Fibroblast of skin of abdomen (primary cell): Measurements from ENCODE around the gene LRRC4.

ENCODE experiments used
- DNase-seq: peaks from one replicate; pipeline ENCODE4 v3.0.0-alpha.2; 2013

LRRC4 gene

DNA sequence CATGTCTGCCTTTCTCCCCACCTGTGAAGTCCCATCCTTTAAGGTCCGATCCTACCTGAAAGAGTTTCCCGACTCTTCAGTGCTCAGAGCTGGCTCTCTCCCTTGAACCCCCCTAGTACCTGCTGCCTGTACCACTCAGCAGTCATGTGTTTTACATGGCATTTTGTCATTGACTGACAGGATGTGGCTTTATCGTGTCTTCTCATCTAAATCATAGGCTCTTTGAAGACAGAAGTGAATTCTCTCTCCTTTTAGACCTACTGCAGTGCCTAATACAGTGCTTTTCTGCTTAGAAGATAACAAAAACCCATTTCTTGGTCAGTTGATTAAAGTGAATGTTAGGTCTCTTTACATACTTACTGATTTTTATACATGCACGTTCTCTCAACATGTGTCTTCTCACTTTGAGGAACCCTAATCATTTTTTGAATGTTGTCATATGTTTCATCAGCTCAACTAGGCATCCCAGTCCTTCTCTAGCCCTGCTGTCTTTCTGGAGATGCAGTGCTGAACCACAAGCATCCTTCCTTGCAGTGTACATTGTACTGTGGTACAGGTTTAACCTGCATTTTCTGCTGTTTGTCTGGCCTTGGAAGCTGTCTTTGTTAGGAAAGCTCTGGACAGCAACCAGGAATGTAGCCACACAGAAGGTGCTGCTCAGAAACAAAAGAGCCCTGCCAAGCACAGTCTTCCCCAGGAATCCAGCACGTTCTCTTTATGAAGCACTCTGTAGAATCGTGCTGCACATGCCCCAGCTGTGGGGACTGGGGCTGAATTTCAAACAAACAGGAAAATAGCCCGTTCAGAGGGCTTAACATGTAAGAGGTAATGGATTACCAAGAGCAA, 28.1 kb upstream of the LRRC4 start:
- DNase-seq: no peak

DNA sequence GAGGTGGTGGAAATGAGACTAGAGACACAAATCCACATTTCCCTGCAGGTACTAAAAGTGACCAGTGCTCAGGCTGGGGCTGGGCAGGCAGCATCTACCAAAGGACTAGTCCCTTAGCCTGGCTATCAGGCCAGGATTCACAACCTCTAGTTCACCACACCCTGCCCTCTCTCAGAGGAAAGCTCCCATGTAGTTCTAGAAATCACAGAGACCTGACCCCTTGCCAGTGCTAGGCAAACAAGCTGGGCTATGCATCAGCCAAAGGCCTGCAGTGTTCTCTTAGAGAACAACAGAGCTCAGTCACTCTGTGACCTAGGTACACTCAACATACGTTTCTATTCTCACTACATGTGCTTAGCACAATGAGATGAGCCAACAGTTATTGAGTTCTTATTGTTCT, 26.7 kb upstream of the LRRC4 start:
- DNase-seq: no peak

DNA sequence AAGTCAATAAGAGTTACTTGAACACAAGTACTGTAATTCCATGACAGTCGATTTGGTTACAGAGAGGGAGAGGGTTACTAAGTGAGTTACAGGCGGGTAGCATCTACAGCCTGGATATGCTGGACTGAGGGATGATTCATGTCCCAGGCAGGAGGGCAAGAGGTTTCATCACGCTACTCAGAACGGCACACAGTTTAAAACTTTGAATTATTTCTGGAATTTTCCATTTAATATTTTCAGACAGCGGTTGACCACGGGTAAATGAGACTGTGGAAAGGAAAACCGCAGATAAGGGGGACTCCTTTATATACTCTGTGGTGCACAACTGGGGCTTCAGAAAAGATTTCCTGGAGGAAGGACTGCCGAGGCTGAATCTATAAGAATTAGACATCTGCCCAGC, 25.7 kb upstream of the LRRC4 start:
- DNase-seq: peak; percentile 90

DNA sequence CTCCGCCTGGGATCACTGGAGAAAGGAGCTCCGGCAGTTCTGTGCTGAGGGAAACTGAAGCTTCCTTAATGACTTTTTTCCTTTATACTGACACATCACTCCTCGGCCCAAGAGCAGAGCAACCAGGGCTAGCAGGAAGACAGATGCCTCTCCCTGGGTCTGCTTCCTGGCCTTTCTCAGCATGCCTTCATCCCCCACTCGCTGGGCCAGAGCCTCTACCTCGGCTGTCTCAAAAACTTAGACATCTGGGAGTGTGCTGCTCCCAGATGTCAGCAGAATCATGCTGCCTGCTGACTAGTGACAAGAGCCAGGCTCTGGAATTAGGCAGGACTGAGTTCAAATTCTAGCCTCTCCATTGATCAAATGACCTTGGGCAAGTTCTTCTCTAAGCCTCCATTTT, 24.4 kb upstream of the LRRC4 start:
- peak; percentile 65 for DNase-seq

DNA sequence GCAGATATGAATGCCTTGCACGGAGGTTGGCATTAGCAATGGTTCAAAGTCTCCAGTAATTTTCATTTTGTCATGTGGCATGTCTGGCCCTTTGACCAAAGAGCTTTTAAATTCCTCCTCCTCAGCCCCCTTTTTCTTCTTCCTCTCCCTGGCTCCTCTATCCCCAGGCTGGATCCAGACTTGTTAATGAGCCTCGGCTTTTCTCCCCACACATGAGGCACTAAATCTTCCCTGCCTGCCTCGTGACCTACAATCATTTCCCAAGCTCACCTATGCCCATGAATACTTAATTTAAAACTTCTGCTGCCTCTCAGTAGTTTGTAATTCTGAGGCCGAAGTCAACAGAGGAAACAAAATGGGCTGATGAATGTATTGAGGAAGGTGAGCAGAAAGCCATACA, 23.3 kb upstream of the LRRC4 start:
- no peak for DNase-seq

DNA sequence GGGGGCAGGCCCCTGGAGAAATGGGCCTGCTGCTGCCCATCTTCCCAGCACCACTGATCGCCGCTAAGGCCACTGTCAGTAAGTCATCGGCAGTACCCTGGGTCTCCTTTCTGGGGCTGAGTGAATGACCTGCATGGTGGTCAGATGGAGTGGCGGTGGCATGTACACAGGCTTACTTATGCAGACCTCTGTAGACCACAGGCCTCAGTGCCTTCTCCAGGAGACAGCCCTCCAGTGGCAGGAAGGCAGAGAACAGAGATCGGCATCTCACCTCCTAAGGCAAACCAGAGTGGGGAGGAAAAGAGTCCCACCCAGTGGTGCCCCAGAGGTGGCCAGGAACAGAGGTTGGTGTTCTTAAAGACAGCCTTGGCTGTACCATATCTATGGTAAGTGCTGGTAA, 22.8 kb upstream of the LRRC4 start:
- DNase-seq: no peak

DNA sequence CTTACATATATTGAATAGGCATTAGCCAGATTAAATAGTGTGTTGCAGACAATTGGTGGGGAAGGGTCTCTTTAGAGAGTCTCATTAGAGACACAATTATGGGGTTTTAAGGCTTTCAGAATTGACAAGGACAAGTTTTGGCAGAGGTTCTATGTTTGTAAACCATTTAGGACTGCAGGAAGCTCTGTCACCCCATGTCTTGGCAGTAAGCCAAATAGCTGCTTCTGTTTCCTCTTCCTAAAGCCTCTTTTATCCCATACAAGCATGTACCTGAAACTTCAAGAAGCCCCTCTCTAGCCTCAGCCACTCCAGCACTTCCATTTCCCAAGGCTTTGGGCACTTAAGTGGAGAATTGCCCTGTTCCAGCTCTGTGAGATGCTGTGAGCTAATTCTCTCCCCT, 21.8 kb upstream of the LRRC4 start:
- DNase-seq: peak; percentile 18

DNA sequence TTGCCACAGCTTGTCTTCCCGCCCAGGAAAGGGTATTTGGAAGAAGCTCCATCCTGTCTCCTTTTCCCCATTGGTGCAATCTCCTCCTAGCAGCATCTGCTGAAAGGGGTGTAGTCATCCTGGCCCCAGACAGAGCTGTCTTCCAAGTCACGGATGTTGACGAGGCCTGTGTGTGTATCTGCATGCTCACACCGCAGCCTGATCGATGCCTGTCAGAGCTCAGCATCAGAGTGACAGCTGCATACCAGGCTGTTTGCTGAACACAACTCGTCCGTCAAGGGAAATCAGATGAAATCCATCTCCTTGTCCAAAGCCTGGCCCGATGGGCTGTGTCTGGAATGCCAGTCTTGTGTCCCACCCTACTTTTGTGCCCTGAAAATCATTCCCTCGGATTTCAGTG, 21.2 kb upstream of the LRRC4 start:
- DNase-seq: peak; percentile 9

DNA sequence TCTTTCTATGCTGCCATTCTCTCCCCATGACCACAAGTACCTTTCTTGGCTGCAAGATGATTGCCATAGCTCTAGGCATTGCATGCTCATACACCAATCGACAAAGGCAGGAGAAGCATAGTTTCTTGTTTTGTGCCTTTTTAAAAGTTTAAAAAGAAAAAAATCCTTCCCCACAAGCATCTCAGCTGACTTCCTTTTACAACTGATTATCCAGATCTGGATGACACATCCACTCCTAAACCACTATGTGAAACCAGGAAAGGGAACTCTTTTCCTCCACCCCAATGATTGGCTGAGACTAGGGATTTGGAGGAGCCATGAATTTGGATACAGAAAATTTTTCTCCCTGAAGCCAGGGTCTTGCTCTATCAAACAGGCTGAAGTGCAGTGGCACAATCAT, 14.5 kb upstream of the LRRC4 start:
- peak; percentile 30 for DNase-seq

DNA sequence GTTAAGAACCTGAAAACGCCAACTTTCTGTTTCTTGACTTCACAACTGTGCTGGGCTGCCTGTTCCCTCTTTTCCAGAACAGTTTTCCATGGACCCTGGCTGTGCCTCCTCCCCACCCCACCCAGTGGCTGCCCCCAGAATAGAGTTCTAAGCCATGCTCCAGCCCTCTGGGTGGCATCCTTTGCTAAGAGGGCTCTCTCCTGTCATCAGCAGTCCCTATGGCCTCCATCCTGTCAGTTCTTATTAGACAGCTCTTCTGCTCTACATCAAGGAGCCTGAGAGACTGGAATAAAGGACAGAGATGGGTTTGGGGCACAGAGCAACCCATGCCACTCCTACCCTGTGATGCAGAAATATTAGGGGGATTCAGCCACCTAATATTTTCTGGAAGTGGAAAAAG, 13.9 kb upstream of the LRRC4 start:
- DNase-seq: no peak

DNA sequence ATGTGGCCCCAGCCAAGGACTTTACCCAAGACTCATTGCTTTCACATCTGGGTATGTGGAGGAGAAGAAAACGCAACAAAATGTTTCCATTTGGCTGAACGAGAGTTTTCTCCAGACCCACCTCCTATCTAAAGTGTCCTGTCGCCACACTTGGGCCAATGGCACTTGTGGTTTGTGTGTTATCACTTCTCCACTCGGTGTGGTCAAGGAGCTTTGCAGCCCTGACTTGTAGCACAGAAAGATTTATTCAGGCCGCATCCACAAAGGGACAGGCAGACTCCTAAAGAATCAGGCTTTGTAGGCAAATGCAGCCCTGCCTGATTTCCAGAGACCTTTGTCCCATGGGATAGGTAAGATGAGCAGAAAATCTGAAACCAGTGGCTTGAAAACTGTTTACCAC, 12.8 kb upstream of the LRRC4 start:
- no peak for DNase-seq

DNA sequence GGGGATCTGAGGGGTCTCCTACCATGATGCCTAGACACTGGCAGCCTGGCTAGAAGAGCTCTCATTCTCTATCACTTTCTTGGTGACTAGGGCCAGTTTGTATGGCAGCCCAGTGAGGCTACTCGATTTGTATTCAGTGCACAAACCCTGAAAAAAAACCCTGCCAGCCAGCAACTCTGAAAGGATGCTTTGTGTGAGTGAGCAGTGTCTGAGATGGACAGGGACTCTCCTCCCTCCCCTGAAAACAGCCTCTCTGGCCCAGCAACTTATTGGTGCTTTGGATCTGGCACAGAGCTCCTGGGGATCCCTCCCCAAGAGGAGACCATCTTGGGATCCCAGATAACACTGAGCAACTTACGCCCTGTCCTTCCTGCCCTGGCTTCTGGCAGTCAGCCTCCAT, 10.8 kb upstream of the LRRC4 start:
- no peak for DNase-seq

DNA sequence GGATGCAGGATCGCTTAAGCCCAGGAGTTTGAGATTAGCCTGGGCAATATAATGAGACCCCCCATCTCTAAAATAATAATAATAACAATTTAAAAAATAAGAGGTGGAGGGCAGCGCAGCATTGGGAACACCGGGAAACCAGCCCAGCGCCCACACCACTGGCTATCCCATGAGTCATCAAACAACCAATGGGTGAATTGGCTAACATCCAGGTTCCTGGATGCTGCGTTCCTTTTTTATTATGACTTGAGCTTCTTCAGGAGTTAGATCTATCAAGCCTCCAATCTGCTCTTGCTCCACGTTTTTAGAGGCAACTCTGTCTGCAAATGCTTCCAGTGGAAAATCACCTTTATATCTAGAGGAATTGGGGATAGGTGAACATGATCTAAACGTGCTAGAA, 10.0 kb upstream of the LRRC4 start:
- DNase-seq: peak; percentile 47

DNA sequence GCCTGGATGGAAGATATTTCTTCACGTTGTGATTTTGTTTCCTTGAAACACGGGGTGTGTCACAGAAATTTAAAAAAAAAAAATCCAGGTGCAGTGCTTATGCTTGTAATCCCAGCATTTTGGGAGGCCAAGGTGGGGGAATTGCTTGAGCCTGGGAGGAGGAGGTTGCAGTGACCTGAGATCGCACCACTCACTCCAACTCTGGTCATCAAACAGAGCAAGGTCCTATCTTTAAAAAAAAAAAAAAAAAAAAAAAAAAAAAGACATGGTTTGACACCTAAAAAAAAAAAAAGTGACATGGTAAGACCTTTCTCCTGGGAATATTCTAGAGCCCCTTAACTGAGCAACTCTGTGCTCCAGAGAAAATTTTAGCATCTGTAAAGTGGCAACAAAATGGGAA, 9.0 kb upstream of the LRRC4 start:
- no peak for DNase-seq

DNA sequence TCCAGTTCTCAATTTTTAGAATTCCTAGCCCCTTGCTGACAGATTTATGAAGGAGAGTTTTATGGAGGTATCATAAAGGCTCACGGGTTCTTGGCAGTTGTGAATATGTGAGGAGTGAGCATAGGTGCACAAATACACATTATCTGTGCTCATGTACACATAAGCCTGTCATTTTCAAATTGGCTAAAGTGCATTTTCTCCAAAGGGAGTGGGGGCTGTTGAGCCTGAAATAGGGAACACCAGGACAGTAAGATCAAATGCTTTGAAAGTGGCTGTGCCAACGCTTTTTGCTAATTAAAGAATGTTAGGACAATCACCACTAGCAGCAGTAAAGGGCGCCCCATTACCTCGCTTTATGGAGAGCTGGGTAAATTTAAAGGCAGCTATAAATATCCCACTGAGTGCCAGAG, 8.3 kb upstream of the LRRC4 start:
- no peak for DNase-seq

DNA sequence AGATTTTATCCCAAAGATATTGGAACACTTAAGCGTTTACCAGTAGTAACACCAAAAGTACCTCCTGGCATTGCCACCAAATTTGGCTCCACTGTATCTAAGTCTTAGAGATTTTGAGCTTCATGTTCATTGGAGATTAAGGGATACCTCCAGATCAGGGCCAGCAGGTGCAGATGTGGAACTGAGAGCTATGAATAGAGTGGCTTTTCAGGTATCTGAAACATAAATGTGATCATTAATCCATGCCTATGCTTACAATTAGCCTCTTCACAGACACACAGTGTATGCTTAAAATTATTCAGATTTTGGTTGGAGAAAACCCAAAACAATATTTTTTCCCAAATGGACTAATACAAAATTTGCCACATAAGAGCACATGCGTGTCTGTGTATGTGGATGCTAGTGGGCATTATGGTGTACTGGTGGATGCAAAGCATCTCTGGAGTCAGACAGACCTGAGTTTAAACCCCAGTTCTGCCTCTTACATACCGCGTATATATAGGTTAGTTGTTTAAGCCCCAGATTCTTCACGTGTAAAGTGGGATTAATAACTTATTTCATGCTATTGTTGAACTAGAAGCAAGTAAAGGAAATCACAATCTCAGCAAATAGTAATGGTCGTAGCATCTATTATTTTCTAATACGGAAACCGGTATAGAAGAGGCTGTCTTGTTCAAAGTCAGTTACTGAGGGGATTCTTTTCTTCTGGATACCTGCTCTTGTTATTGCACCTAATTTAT, 6.8 kb upstream of the LRRC4 start:
- no peak for DNase-seq

DNA sequence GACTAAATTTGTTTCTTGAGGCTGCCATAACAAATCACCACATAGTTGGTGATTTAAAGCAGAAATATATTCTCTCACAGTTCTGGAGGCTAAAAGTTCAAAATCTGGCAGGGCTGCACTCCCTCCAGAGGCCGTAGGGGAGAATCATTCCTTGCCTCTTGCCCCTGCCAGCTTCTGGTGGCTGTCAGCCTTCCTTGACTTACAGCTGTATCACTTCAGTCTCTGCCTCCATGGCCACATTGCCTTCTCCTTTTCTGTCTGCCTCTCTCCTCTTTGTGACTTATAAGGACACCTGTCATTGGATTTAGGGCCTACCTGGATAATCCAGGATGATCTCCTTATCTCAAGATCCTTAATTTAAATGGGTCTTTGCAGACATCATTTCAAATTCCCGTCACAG, 5.8 kb upstream of the LRRC4 start:
- no peak for DNase-seq

DNA sequence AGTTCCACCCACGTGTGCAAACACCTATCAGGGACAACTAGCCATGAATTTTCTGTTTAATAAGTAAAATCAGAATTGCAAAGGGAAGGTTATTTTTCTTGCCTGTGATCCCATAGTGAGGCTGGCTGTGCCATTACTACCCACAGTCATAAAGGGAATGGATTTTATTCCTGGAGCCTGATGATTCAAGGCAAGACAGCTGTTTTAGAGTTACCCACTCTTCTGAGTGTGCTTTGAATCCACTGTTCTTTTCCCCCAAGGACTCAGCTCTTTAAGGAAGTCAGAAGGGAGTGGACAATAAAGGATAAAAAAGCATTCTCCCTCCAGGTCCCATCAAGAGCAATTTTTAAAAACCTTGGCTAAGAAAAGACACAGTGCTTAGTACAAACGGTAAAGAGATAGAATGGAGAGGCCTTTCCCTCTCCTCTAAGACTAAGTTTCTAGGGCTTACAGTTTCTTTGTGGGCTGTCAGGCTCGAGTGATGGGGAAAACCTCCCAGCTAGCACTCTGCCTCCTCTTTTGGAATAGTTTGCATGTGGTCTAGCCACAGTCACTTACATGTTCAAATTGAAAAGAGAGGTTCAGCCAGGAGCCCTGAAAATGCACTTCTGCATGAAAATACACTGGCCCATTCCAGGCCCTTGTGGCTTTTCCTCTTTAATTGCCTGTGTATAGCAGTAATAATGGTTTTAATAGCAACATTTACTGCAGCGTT, 5.1 kb upstream of the LRRC4 start:
- no peak for DNase-seq

DNA sequence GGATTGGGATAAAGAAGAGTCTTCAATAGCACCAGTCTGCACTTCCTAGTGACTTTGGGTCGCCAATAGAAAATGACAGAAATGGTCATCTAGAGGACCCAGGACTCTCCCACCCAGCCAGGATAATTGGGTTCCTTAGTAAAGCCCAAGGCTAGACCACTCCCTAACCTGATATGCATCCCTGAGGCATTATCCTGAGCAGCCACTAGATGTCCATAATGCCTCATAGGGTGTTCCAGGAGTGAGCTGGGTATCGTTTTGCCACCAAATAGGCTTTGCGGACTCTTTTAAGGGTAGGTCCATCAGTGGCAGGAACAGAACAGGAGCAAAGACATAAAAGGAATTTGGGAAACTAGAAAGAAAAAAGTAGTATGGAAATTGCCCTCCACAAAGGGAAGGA, 4.5 kb upstream of the LRRC4 start:
- DNase-seq: peak; percentile 20

DNA sequence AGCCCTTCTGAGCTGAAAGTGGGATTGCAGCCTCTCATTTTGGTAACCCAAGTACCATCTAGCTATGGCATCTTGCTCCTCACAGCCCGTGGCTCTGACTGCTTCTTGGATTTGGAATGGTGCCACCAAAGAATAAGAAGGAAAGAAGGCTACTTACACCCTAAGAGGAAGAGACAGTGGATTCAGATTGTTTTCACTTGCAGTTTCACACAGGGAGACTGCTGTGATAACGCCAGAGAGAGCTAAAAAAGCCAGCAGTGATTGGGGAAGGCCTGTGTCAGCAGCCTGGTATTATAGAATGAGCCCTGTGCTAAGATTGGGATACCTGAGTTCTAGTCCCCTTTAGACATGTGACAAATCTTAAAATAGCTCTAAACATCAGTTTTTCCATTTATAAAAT, 3.6 kb upstream of the LRRC4 start:
- DNase-seq: no peak

DNA sequence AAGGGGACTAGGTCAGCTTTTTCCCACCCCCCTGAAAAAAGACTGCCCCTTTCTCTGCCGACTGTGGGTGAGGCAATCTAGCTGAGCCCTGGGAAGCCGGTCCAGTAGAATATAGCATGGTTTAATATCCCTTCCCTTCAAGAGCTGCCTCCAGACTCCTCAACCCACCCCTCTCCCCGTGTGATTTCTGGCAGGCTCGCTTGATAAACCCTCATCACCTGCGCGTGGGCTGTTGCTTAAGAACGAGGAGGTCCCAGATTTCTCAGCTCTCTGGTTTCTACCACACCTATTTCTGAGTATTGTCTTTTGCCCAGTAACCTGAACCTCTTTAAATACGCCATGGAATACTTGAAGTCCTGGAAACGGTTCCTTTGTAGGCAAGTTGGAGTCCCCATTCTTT, 2.0 kb upstream of the LRRC4 start:
- no peak for DNase-seq

DNA sequence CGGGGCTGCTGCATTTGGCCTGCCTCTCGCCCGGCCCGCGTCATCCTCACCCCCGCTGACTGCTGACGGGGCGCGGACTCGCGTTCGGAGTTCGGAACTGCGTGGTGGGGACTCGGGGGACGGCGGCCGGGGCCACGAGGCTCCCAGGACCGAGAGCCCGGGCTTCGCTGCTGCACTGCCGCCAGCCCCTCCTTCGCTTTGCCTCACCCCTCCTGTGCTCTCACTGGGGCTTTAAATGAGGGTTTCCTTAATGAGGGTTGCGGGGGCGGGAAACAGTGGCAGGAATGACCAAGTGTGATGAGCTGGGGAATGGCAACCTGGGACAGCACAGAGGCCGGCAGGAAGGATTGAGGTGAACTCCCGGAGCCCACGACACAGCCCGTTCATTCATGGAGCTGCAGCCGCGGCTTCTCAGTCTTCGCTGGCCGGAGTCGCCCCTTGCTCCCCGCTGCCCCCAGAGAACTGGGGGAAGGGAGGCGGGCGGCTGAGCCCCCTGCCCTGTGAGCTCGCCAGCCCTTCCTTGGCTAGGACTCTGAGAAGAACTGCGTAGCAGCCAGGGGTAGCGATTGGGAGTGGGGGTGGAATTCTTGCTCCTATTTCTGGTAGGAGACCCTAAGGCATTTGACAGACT, 1.5 kb upstream of the LRRC4 start:
- peak; percentile 7 for DNase-seq
